Measurements from ENCODE around the gene BLVRA. TPM values are rescaled to one million over a fixed set of nuclear protein-coding genes. Genes with fewer than 3 reads are reported as not detected.
"Not testable (repeated sequence)": the region's sequence is repeated elsewhere in the genome, so short reads cannot be mapped to it uniquely, and the experiment has no call there.

BLVRA gene
- total RNA-seq, 1 donor from 2014 or later = 16.3 TPM

DNA sequence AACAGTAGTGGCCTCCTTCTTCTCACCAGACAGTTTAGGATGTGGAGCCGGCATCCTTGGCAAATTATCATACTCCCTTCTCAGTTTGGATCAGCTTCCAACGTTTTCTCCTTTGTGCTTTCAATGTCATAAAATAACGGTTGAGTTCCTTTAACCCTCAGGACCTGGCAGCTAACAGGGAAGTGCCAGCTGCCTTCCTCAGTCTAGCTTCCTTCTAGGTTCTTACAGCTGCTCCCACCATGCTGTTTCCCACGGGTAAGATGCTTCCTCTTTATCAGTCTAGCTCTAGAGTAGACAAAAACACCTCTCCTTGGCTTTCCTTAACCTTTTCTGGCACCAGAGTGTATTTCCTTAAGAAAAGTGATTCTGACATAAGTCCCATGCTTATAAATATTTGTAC lies 33.2 kb downstream of the BLVRA start:
- FAIRE-seq = no peak
- DNase-seq (ENCODE audit: low spot score in 2 of 2) = no peak

DNA sequence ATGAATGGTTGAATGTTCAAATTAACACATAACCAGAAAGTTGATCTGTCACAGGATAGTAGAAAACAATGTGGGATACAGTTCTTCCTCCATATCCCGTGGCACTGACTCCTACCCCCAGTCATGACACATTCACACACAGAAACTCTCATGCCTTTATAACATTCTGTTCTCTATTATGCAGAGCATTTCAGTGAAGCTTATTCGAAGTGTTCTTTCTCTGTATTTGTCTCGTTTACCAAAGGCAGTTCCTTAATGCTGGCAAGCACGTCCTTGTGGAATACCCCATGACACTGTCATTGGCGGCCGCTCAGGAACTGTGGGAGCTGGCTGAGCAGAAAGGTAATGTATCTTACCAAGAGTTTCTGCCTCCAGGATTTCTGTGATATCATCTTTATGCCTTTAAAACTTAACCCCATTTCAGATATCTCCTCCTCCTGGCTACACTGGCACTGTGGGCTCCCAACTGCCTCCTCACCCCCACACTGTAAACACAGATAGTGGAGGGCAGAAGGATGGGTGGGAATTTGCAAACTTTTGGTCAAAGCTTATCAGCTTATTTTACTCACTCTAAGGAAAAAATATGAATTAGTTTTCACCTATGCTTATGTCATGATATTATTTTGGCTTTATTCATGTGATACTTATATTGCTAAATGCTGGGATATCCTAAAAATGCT lies 34.1 kb downstream of the BLVRA start:
- FAIRE-seq (no peak), DNase-seq (ENCODE audit: low spot score in 2 of 2) (no peak)

DNA sequence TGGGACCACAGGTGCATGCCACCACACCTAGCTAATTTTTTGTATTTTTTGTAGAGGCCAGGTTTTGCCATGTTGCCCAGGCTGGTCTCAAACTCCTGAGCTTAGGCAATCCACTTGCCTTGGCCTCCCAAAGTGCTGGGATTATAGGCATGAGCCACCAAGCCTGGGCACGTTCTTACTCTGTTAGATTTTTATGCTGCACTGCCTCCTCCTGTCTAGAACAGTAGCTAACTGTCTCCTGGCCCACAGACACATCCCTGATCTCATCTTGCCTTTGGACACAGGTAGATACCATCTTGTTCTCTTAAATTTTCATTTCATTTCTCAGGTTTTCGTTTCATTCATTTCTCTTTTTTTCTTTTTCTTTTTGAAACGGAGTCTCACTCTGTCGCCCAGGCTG lies 41.1 kb downstream of the BLVRA start:
- FAIRE-seq (no peak), DNase-seq (ENCODE audit: low spot score in 2 of 2) (no peak)

DNA sequence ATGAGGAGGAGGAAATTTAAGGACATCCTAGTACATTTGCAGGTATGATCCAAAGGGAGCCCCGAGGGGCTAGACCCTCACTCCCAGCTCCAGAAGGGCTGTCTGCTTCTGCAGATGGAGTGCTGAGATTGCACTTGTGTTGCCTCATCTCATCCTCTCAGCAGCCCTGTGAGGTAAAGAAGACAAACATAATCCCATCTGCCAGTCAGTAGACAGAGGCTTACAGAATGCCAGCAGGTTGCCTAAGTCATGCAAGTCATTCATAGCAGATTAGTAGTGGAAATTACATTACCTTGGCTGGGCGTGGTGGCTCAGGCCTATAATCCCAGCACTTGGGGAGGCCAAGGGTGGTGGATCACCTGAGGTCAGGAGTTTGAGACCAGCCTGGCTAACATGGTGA lies 45.4 kb downstream of the BLVRA start:
- no peak for DNase-seq (ENCODE audit: low spot score in 2 of 2)
- FAIRE-seq = no peak

DNA sequence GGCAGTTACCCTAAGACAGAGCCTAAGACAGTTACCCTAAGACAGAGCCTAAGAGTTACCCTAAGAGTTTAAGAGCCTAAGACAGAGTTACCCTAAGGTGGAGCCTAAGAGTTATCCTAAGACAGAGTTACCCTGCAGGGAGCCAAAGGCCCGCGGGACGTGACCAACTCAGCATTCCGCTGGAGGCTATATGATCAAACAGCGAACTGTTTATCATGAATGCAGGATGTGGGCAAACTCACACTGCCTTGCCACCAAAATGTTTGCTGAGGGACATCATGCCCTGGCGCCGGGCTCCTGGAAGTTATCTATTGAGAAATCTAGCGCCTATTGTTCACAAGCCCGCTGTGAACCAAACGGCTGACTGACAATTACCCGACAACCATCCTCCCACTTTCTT lies 49.9 kb downstream of the BLVRA start:
- FAIRE-seq = no peak

DNA sequence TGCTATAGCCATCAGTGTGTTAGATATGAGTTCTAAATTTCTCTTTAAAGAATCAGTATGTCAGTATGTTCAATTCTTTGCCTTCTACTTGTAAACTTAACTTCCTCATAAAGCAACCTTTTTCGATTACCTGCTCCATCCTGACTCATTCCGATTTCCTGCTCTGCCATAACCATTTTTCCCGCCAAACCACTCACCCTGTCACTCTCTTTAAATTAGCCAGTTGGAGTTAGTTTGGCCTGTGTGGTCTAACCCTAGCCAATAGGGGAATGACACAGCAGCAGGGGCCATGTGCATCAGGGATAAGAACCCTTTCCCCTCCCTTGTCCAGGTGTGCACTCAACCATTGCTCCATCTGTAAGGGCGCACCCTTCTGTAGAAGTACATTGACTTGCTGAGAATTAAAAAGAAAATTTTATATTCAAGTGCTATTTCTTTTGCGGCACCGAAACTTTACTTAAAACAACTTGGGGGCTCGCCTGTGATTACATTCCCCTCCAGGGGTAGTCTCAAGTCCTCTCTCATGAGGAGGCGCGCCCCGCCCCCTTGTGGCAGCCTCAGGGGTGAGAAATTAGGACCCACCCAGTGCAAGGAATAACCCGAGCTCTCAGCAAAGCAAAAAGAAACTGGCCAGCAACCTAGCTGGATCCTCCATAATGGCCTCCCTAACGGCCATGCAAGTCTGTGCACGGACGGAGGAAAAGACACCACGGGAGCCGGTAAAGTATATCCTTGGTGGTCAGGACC lies 51.9 kb downstream of the BLVRA start:
- FAIRE-seq; DNase-seq (ENCODE audit: low spot score in 2 of 2): not testable (repeated sequence)

More for the DNA sequence above, 49.9 kb downstream of the BLVRA start:
- DNase-seq (ENCODE audit: low spot score in 2 of 2) = no peak

DNA sequence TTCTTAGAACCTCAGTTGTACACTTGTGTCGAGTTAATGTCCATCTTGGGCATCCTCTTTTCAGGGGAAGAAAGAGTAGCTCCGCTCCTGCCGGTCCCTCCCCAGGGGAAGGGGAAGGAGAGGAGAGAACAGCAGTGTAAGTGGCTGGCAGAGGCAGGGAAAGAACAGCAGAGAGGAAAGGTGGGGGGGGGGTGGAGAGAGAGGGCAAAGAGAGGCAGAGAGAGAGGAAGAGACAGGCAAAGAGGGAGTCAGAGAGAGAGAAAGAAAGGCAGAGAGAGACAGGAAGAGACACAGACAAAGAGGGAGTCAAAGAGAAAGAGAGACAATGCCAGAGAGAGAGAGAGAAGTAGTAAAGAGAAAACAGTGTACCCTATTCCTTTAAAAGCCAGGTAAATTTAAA lies 56.9 kb downstream of the BLVRA start:
- DNase-seq (ENCODE audit: low spot score in 2 of 2) (no peak), FAIRE-seq (no peak)

DNA sequence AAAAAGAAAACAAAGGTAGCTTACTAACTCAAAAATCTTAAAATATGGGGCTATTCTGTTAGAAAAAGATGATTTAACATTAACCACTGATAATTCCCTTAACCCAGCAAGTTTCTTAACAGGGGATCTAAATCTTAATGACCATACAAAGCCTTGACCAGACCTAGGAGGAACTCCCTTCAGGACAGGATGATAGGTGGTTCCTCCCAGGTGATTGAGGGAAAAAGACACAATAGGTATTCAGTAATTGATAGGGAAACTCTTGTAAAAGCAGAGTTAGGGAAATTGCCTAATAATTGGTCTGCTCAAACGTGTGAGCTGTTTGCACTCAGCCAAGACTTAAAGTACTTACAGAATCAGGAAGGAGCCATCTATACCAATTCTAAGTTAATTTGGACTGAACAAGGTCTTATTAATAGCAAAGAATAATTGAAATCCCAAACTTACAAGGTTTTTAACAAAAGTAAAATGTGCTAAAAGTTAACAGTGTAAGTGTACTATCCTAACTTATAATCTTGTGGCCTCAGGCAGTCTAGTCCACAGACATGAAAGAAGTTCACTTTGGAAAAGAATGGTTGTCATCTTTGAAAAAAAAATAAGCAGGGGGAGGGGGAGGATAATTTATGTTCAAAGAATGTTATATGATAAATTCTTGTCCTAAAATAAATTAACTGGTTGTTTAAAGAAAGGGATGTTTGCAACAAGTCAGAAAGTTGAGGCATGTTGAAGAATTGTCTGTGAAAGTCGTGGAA lies 57.7 kb downstream of the BLVRA start:
- FAIRE-seq; DNase-seq (ENCODE audit: low spot score in 2 of 2): not testable (repeated sequence)

DNA sequence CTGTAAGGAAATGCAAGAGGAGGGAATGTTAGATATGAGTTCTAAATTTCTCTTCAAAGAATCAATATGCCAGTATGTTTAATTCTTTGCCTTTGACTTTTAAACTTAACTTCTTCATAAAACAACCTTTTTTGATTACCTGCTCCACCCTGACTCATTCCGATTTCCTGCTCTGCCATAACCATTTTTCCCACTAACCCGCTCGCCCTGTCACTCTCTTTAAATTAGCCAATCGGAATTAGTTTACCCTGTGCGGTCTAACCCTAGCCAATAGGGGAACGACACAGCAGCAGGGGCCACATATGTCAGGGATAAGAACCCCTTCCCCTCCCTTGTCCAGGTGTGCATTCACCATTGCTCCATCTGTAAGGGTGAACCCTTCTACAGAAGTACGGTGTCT lies 64.9 kb downstream of the BLVRA start:
- not testable (repeated sequence) for DNase-seq (ENCODE audit: low spot score in 2 of 2)

DNA sequence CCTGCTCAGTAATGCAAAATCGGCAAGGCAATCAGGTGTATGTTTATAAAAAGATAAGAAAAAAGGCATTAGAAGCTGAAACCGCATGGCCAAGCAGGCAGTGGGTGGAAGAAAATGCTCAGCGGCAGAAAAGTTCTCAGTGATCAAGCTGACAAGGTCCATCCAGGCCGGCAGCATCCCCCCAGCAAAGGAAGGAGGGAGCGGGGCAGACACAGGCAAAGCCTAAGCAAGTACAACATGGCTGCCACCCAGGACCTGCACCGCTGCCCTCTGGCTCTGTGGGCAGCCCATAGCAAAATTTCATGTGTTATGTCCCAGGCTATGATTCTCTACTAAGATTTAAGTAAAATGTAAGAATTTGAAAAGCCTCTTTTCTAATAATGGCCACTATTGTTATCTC lies 65.5 kb downstream of the BLVRA start:
- DNase-seq (ENCODE audit: low spot score in 2 of 2) = no peak
- no peak for FAIRE-seq

More for the DNA sequence above, 64.9 kb downstream of the BLVRA start:
- FAIRE-seq = not testable (repeated sequence)

DNA sequence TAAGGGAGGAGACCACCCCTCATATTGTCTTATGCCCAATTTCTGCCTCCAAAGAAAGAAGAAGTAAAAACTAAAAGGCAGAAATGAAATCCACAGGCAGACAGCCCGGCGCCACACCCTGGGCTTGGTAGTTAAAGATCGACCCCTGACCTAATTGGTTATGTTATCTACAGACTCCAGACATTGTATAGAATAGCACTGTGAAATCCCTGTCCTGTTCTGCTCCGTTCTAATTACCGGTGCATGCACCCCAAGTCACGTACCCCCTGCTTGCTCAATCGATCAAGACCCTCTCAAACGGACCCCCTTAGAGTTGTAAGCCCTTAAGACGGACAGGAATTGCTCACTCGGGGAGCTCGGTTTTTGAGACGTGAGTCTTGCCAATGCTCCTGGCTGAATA lies 66.0 kb downstream of the BLVRA start:
- DNase-seq (ENCODE audit: low spot score in 2 of 2); FAIRE-seq: not testable (repeated sequence)

DNA sequence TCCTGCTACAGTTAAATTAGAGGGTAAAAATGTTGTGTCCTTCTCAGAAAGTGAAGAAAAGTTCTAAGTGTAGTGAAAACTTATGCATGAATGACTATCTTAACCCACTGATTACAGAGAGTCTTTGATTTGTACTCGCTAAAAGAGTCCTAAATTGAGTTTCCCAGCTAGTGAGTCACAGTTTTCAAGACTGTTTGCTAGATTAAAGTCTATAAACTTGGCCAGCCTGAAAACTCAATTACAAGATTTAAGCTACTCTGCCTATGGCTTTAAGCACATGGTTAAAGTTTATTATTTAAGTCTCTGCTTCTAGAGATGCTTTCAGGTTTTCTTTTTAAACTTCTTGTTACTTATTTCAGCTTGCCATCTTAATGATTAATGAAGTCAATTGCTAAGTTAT lies 66.5 kb downstream of the BLVRA start:
- DNase-seq (ENCODE audit: low spot score in 2 of 2) (no peak), FAIRE-seq (no peak)

DNA sequence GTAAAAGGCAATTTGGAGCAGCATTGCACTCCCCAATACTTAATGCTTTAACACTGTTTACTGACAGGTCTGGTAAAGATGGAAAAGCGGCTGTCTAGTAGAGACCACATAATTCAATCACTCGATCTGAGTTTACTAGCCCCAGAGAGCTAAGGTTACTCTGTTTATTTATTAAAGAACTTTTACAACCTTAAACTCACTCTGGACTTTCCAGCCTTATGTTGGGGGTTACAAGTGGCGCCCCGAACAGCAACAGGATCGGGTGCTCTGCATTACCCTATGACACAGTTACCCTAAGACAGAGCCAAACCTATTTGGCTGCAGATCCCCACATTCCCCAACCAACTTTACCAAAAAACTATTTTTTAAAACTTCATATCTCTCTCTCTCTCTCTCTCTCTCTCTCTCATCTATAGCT lies 66.9 kb downstream of the BLVRA start:
- no peak for DNase-seq (ENCODE audit: low spot score in 2 of 2)
- no peak for FAIRE-seq

DNA sequence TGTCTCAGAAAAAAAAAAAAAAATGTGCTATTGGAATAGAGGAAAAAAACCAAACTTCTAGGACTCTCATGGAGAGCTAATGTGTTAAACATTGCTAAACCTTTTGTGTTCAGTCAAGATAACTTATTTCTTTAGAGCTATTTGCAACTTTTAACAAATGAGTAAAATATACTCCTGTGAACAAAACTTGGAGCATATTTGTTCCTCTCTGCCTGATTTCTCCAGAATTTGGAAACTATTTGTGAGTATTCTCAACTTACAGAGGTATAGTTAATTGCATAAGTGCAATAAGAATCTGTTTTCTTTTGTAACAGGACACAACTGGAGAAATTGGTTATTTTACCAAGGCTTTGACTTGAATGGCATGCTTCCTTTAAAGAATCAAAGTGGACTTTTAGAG lies 72.4 kb downstream of the BLVRA start:
- DNase-seq (ENCODE audit: low spot score in 2 of 2); FAIRE-seq: not testable (repeated sequence)

DNA sequence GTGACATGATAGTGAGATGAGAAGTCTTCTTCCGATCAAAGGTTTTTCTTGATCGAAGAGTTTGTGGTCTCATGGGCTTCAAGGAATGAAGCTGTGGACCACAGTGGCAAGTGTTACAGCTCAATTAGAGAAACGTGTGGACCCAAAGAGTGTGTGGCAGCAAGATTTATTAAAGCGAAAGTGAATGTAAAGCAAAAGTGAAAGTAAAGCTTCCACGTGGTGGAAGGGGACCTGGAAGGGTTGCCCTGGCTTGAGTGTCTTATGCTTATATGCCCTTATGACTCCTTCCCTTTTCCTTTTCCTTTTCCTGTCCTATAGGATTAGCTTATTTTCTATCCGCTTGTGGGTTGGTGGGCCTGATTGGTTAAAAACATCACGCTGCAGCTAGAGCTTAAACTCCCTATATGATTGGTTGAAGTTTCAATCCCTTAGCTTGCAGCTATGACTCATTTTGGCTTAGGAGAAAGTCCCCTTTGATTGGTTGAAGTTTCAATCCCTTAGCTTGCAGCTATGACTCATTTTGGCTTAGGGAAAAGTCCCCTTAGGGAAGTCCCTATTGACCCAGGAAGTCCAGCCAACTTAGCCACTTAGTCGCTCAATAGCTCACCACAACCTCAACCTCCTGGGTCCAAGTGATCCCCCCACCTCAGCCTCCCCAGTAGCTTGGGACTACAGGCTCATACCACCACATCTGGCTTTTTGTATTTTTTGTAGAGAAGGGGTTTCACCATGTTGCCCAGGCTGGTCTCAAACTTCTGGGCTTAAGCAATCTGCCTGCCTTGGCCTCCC lies 76.2 kb downstream of the BLVRA start:
- FAIRE-seq (no peak), DNase-seq (ENCODE audit: low spot score in 2 of 2) (no peak)

DNA sequence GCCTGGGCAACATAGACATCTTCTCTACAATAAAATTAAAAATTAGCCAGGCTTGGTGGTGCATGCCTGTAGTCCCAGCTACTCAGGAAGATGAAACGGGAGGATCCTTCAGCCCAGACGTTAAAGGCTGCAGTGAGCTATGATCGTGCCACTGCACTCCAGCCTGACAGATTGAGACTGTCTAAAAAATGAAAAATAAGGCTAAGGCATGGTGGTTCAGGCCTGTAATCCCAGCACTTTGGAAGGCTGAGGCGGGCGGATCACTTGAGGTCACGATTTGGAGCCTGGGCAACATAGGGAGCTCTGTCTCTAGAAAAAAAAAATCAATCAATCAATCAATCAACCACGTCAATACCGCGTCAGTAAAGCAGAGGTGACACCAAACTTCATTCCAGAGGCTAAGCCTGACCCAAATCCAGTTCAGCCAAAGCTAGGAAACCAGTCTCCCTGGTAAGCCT lies 79.8 kb downstream of the BLVRA start:
- FAIRE-seq (no peak), DNase-seq (ENCODE audit: low spot score in 2 of 2) (no peak)

DNA sequence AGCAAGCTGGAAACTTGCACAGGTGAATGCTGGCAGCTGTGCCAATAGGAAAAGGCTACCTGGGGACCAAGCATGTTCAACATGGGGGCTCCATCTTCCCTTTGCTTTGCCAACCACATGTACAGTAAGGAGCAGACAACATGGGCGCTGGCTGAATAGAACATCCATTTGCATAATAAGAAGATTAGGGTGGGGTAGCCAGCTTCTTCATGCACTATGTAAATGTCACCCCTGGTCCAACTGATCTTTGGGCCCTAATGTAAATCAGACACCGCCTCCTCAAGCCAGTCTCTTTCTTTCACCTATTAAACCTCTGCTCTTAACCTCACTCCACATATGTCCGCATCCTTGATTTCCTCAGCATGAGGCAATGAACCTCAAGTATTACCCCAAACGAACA lies 84.8 kb downstream of the BLVRA start:
- DNase-seq (ENCODE audit: low spot score in 2 of 2) (no peak), FAIRE-seq (no peak)

DNA sequence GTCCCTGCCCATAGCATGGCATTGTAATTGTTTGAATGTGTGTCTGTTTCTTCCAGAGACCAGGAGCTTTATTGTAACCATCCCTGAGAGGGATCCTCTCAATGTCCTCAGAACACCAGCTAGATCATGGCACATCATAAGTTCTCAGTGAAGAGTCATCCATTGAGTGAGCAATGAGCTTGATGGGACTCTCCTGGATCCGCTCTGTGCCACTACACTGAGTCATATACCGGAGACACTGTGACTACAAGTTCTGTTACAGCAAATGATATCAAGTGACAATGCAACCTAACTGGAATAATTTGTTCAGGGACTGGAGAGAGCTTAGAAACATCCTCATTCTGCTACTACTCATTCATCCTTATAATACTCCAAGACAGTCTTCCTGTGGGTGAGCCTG lies 85.8 kb downstream of the BLVRA start:
- no peak for FAIRE-seq
- DNase-seq (ENCODE audit: low spot score in 2 of 2) = no peak

DNA sequence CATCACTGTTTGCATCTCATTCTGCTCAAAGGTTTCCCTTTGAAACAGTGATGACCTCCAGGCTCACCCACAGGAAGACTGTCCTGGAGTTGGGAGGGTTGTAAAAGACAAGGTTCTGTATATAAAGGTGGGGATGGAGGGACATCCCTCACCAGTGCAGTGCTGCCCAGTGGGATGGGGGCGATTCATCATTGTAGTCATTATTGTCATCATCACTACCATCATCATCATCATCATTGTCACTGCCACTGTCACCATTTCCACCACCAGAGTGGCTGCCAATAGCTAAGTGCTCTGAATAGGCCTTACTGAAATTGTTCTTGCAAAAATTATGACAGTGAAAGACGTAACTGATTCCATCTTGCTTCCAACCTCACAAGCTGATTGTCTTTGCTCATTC lies 86.2 kb downstream of the BLVRA start:
- DNase-seq (ENCODE audit: low spot score in 2 of 2) (no peak), FAIRE-seq (no peak)

DNA sequence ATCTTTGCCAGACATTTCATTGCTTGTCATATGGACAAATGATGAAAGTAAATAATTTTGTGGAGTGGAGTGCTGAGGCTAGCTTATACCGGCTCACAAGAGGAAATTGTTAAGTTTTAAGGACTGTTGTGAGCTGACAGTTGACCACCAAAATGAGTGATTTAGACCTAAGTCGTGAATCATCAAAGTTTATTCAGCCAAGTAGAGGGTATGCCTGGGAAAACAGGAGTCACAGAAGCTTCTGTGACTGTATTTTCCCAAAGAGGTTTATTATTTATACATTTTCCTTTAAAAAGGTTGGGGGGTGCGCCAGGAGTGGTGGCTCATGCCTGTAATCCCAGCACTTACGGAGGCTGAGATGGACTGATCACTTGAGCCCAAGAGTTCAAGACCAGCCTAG lies 89.0 kb downstream of the BLVRA start:
- FAIRE-seq (no peak), DNase-seq (ENCODE audit: low spot score in 2 of 2) (no peak)
